Measurements from ENCODE around the gene AMFR. TPM values are rescaled to one million over a fixed set of nuclear protein-coding genes. Genes with fewer than 3 reads are reported as not detected.

The AMFR gene
- total RNA-seq, 1 experiment from 2014 or later: 66.3 TPM

GRCh38 chr16:56417138-56417537, 8.2 kb downstream of the AMFR start:
- POLR2A ChIA-PET: no interaction called here
- TF ChIP-seq POLR2A (IDR thresholded peaks at IDR 0.05; ENCODE audit: borderline replicate concordance, extremely low read depth, insufficient read depth, insufficient read length) (no peak), SRF (IDR thresholded peaks at IDR 0.05; ENCODE audit: low read depth) (no peak), EZH2phosphoT487 (IDR thresholded peaks at IDR 0.05; ENCODE audit: borderline replicate concordance) (no peak), TCF7L2 (IDR thresholded peaks at IDR 0.05; ENCODE audit: borderline replicate concordance, extremely low read depth, insufficient read depth, insufficient read length) (no peak), CTCF (IDR thresholded peaks at IDR 0.05 in 2 of 3, conservative IDR thresholded peaks at IDR 0.05 in 1 of 3; ENCODE audit: borderline replicate concordance in 1 of 3, insufficient read depth in 1 of 3, low read depth in 2 of 3, low read length in 2 of 3) (no peak), SP1 (IDR thresholded peaks at IDR 0.05; ENCODE audit: low read depth) (no peak), JUND (IDR thresholded peaks at IDR 0.05) (no peak), ZBTB33 (IDR thresholded peaks at IDR 0.05; ENCODE audit: extremely low read depth, insufficient replicate concordance, low read length) (no peak), ZNF274 (IDR thresholded peaks at IDR 0.05; ENCODE audit: low read depth, low read length) (no peak), RAD21 (IDR thresholded peaks at IDR 0.05; ENCODE audit: low read depth) (no peak), ATF3 (IDR thresholded peaks at IDR 0.05) (no peak), MAX (IDR thresholded peaks at IDR 0.05) (no peak), FOSL1 (IDR thresholded peaks at IDR 0.05; ENCODE audit: low read depth) (no peak), CBX3 (IDR thresholded peaks at IDR 0.05; ENCODE audit: low read depth) (no peak), POLR2AphosphoS5 (IDR thresholded peaks at IDR 0.05; ENCODE audit: low read depth, low read length) (no peak), YY1 (IDR thresholded peaks at IDR 0.05; ENCODE audit: extremely low read depth, insufficient replicate concordance, low read depth, low read length) (no peak), EZH2 (IDR thresholded peaks at IDR 0.05) (no peak), CEBPB (IDR thresholded peaks at IDR 0.05; ENCODE audit: low read depth) (no peak), EGR1 (IDR thresholded peaks at IDR 0.05; ENCODE audit: low read depth) (no peak), ELF1 (IDR thresholded peaks at IDR 0.05; ENCODE audit: borderline replicate concordance, low read depth) (no peak)
- peaks cover 71% of the 10 kb centered on the region for H3K79me2 ChIP-seq (ENCODE audit: insufficient read depth, low read length)
- CTCF ChIA-PET: no interaction called here
- no peak overlapping the region for H2AFZ ChIP-seq (ENCODE audit: low read depth, low read length, poor library complexity, severe bottlenecking)
- H3K9ac ChIP-seq (ENCODE audit: low read length): no peak overlapping the region
- BruUV-seq (replicated peaks): no TSS peak
- no peaks in the 10 kb centered on the region for H3K27me3 ChIP-seq (ENCODE audit: insufficient read depth, low read length)
- H3K4me3 ChIP-seq (replicated peaks in 1 of 2; ENCODE audit: low read depth in 1 of 2, low read length in 2 of 2): no peak overlapping the region
- no peaks in the 10 kb centered on the region for H4K20me1 ChIP-seq (ENCODE audit: insufficient read depth)
- ATAC-seq (no peak), DNase-seq (ENCODE audit: low read depth, low spot score) (no peak)
- H3K9me2 ChIP-seq (ENCODE audit: insufficient read depth): no peaks in the 10 kb centered on the region
- RAD21 ChIA-PET (ENCODE audit: low non-redundant PET in 1 of 2, low total read pairs in 2 of 2, uncharacterized antibody in 2 of 2, unreplicated experiment in 2 of 2): no interaction called here
- no peak overlapping the region for H3K27ac ChIP-seq (ENCODE audit: low read depth, low read length)
- peaks cover 15 to 31% of the 10 kb centered on the region in 2 experiments for H3K4me1 ChIP-seq (ENCODE audit: control insufficient read depth in 1 of 2, insufficient read depth in 2 of 2, low read length in 2 of 2)
- H3K9me3 ChIP-seq (ENCODE audit: control insufficient read depth in 1 of 2, insufficient read depth in 1 of 2, low read depth in 1 of 2, low read length in 2 of 2): no peaks in the 10 kb centered on the region
- no peak overlapping the region for H3K4me2 ChIP-seq (ENCODE audit: low read length)
- intact Hi-C loops (cut with micrococcal nuclease): no loop called here
- H3K36me3 ChIP-seq (ENCODE audit: control insufficient read depth in 1 of 2, insufficient read depth in 2 of 2, low read length in 2 of 2): no peaks in the 10 kb centered on the region; a peak in 1 of 4 replicates

Data from HCT116 (cell line).